Ecto neural progenitor cell (in vitro differentiated cells): ENCODE measurements around the gene VASH2.
"Not testable (repeated sequence)": the region's sequence is repeated elsewhere in the genome, so short reads cannot be mapped to it uniquely, and the experiment has no call there.

ENCODE experiments used
- DNase-seq: peaks from one replicate; pipeline ENCODE4 v3.0.0-alpha.2; 2018; ENCODE audit warnings: low spot score

The VASH2 gene

GRCh38 chr1:212950243-212951125 lies at the start of gene VASH2:
Gene VASH2, plus strand, starts transcription at chr1:212950541. Its CDS starts 1,002 bp downstream, at chr1:212951543.
- peak; percentile 91 for DNase-seq

- DNase-seq = no peak
These were observed 49.1 kb upstream of the VASH2 start for GRCh38 chr1:212901290-212901689.

GRCh38 chr1:212902054-212902453 lies 48.3 kb upstream of the VASH2 start:
- DNase-seq = no peak

GRCh38 chr1:212903664-212904063 lies 46.7 kb upstream of the VASH2 start:
- no peak for DNase-seq

GRCh38 chr1:212908071-212908470 lies 42.3 kb upstream of the VASH2 start:
- DNase-seq = not testable (repeated sequence)

GRCh38 chr1:212908971-212909370 lies 41.4 kb upstream of the VASH2 start:
- no peak for DNase-seq

GRCh38 chr1:212909652-212910063 lies 40.7 kb upstream of the VASH2 start:
- no peak for DNase-seq

- not testable (repeated sequence) for DNase-seq
These were observed 40.1 kb upstream of the VASH2 start for GRCh38 chr1:212910213-212910612.

GRCh38 chr1:212913638-212914037 lies 36.7 kb upstream of the VASH2 start:
- not testable (repeated sequence) for DNase-seq

- not testable (repeated sequence) for DNase-seq
These were observed 36.2 kb upstream of the VASH2 start for GRCh38 chr1:212914110-212914509.

- no peak for DNase-seq
These were observed 35.6 kb upstream of the VASH2 start for GRCh38 chr1:212914789-212915188.

GRCh38 chr1:212915245-212916091 lies 34.9 kb upstream of the VASH2 start:
- DNase-seq = no peak

GRCh38 chr1:212916481-212917133 lies 33.7 kb upstream of the VASH2 start:
- DNase-seq = peak; percentile 65

- no peak for DNase-seq
These were observed 33.2 kb upstream of the VASH2 start for GRCh38 chr1:212917134-212917485.

- DNase-seq = no peak
These were observed 32.5 kb upstream of the VASH2 start for GRCh38 chr1:212917858-212918257.

- DNase-seq = no peak
These were observed 31.5 kb upstream of the VASH2 start for GRCh38 chr1:212918824-212919223.

- DNase-seq = no peak
These were observed 30.1 kb upstream of the VASH2 start for GRCh38 chr1:212920246-212920645.

GRCh38 chr1:212920896-212921295 lies 29.4 kb upstream of the VASH2 start:
- no peak for DNase-seq

GRCh38 chr1:212922016-212922415 lies 28.3 kb upstream of the VASH2 start:
- DNase-seq = no peak

GRCh38 chr1:212926372-212926771 lies 24.0 kb upstream of the VASH2 start:
- DNase-seq = no peak

GRCh38 chr1:212928323-212929291 lies 21.7 kb upstream of the VASH2 start:
- DNase-seq = no peak
